Activated CD4-positive, alpha-beta T cell treated with anti-CD3 and anti-CD28 coated beads, Interleukin-2, amount 10 ng/mL, durations not matched to agents 24 days and 14 days (primary cell): ENCODE measurements around the gene CCDC77. TPM values are rescaled to one million over a fixed set of nuclear protein-coding genes. Genes with fewer than 3 reads are reported as not detected.
A peak's percentile ranks its signal among the peaks of the same experiment; 100 is the strongest.

Source experiments
- DNase-seq: peaks from one replicate; pipeline ENCODE4 v3.0.0; 2022
- H3K27ac Mint-ChIP-seq: one replicate; pipeline ENCODE4 v1.8.0; 2022; ENCODE audit warnings: mild to moderate bottlenecking, mixed read lengths
- H3K27me3 Mint-ChIP-seq: one replicate; pipeline ENCODE4 v1.8.0; 2022; ENCODE audit warnings: mixed read lengths
- H3K36me3 Mint-ChIP-seq: one replicate; pipeline ENCODE4 v1.8.0; 2022; ENCODE audit warnings: low read depth, mild to moderate bottlenecking, mixed read lengths
- H3K4me1 Mint-ChIP-seq: one replicate; pipeline ENCODE4 v1.8.0; 2021; ENCODE audit warnings: mixed read lengths
- H3K4me3 Mint-ChIP-seq: one replicate; pipeline ENCODE4 v1.8.0; 2022; ENCODE audit warnings: mild to moderate bottlenecking, moderate library complexity, mixed read lengths
- H3K9me3 Mint-ChIP-seq: one replicate; pipeline ENCODE4 v1.8.0; 2021; ENCODE audit warnings: mixed read lengths
- intact Hi-C: fragments of 100-400 bp; cut with micrococcal nuclease; formaldehyde crosslinking; loops from one replicate; pipeline ENCODE4 v1.15.1; 2023
- total RNA-seq: library from RNA; stranded (reverse); gene quantifications from 2 replicates; pipeline ENCODE4 v1.2.3, GENCODE V29; 2022

The CCDC77 gene
- total RNA-seq, 1 donor from 2014 or later: 12.2 TPM

DNA sequence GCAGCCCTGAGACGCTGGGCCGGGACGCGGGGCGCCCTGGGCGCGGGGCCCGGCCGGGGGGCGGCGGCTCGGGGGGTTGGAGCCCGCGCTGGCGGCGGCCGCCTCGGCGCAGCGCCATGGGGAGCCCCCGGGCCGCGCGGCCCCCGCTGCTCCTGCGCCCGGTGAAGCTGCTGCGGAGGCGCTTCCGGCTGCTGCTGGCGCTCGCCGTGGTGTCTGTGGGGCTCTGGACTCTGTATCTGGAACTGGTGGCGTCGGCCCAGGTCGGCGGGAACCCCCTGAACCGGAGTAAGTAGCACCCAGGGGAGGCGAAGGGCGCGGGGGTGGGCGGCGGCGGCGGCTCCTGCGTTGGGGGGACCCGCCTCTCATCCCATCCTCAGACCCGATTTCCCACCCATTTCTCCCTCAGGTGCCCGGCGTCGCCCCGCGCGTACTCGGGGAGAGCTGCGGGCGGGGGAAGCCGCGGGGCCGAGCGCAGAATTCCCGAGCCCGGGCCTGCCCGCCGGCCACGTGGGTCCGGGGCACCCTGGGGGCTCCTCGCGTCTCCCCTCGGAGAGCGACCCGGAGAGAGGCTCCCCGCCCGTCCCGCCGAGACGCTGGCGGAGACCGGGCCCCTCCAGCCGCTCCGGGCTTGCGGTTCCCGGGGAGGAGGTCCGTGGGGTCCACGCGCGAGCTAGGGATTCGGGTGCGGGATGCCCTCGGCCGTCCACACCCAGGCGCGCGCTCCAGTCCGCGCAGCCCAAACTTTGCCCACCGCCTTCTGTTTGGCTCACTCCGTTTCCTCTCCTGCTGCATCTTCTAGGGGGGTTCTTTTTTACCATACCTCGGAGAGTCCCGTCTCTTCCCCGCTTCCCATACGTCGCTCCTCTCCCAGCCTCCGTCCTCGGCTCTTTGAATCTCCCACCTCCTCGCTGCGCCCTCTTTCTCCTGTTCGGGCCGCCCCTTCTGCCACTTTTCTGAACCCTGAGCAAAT is 59.1 kb downstream of the CCDC77 start:
- no peaks in the 10 kb centered on the region for H3K9me3 Mint-ChIP-seq
- H3K27me3 Mint-ChIP-seq: peaks cover 78% of the 10 kb centered on the region
- H3K4me3 Mint-ChIP-seq: peak overlapping the region; percentile 87
- peak; percentile 80 for DNase-seq
- peaks cover 2% of the 10 kb centered on the region for H3K36me3 Mint-ChIP-seq
- intact Hi-C loops: no loop called here
- H3K4me1 Mint-ChIP-seq: peaks cover 12% of the 10 kb centered on the region
- H3K27ac Mint-ChIP-seq: peak overlapping the region; percentile 60

DNA sequence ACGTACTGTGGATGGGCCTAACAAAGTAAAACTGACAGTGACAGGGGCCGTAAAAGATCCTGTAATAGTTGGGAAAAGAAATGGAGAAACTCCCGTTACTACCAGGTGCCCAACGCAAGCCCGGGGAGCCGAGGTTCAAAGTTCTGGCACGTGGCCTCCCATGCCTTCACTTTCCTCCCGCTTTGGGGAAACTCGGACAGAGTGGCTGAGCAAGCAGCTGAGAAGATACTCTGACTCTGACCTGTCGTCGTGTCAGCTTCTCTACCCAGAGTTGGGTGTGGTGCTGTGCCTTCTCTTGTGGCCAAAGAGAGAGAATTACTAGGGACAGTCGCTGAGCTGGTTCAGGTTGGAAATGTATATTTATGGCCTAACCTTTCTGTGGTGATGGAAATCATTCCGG is 60.0 kb downstream of the CCDC77 start:
- DNase-seq: no peak
- peaks cover 71% of the 10 kb centered on the region for H3K27me3 Mint-ChIP-seq
- H3K27ac Mint-ChIP-seq: peak overlapping the region; percentile 60
- H3K36me3 Mint-ChIP-seq: peaks cover 2% of the 10 kb centered on the region
- H3K9me3 Mint-ChIP-seq: no peaks in the 10 kb centered on the region
- intact Hi-C loops: no loop called here
- peaks cover 12% of the 10 kb centered on the region for H3K4me1 Mint-ChIP-seq
- peak overlapping the region; percentile 87 for H3K4me3 Mint-ChIP-seq

DNA sequence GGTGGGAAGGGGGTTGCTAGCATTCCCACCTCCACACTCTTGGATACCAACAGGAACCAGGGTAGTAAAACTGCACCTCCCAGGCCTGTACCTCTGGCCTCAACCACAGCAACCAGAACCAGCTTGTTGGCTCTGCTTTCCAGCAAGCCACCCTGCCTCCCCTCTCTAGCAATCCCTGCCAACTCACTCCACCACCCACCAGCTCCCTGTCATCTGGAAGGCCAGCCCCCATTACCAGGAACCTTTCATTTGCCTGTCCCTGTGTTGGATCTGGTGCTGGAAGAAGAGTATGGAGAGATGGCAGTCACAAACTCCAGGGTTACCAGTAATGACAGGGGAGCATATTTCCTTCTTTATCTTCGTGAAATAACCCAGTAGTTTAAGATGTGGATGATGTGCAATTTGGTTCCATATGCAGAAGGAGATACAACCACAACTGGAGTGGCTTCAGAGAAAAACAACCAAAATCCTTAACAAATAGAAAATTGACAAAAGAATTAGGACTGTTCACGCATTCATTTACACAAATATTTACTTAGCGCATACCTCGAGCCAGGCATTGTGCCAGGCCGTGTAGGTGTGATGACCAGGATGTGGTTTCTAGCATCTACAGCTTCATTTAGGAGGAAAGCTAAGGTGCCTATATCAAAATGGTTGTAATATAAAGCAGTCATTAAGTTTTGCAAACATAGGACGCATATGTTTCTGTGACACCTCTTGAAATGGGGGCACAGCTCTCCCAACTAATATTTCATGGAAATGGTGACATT is 61.7 kb downstream of the CCDC77 start:
- no peak overlapping the region for H3K4me3 Mint-ChIP-seq
- H3K4me1 Mint-ChIP-seq: peaks cover 8% of the 10 kb centered on the region
- DNase-seq: no peak
- H3K9me3 Mint-ChIP-seq: no peaks in the 10 kb centered on the region
- intact Hi-C loops: no loop called here
- H3K27ac Mint-ChIP-seq: no peak overlapping the region
- H3K36me3 Mint-ChIP-seq: peaks cover 2% of the 10 kb centered on the region
- peaks cover 55% of the 10 kb centered on the region for H3K27me3 Mint-ChIP-seq

DNA sequence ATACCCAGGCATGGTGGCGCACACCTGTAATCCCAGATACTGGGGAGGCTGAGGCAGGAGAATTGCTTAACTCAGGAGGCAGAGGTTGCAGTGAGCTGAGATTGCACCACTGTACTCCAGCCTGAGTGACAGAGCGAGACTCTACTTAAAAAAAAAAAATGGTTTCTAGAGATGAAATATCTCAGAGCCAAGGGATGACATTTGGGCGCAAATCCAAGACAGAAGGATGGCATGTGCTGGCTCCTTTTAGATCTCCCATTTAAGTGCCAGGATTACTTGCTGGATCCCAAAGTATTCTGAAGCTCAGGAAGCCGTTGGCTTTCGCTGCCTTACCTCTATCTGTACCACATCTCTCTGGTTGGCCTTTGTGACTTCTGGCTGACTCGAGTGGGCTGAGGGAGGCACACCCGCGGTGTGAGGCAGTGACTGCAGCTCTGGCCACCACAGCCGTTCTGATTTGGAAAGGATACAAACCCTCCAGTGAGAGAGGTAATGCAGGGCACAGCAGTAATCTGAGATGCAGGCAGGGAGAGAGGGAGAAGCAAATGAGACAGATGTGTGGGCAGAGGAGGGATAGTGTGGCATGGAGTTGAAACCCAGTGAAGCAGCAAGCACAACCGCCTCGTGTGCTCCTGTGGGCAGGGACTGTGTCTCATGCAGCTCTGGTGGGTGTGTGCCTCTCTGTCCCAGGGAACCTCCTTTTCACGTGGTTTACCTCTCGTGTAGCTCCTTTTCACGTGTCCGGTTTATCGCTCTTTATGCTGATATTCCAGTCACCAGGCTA is 63.2 kb downstream of the CCDC77 start:
- Mint-ChIP-seq H3K27me3 (peaks cover 47% of the 10 kb centered on the region), H3K27ac (no peak overlapping the region), H3K4me3 (no peak overlapping the region), H3K36me3 (peaks cover 2% of the 10 kb centered on the region), H3K9me3 (no peaks in the 10 kb centered on the region), H3K4me1 (peaks cover 4% of the 10 kb centered on the region)
- intact Hi-C loops: no loop called here
- DNase-seq: no peak

DNA sequence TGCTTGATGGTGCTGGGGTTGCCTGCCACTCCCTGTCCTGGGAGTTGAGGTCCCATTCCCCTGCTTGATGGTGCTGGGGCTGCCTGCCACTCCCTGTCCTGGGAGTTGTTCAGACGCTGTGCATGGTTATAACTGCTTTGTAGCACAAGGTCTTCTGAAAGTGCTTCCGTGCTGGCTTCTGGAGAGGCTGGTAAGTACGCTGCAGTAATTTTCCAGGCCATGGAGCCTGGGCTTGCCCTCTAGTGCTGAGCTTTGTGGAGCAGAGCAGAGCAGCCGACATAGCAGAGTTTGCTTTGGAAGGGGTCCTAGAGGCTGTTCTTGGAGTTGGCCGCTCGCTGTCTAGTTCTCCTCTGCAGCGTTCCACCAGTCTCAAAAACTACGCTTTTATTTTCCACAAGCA is 64.6 kb downstream of the CCDC77 start:
- Mint-ChIP-seq H3K4me3 (no peak overlapping the region), H3K36me3 (peaks cover under 1% of the 10 kb centered on the region), H3K4me1 (peaks cover 1% of the 10 kb centered on the region), H3K9me3 (no peaks in the 10 kb centered on the region), H3K27me3 (peaks cover 46% of the 10 kb centered on the region), H3K27ac (no peak overlapping the region)
- intact Hi-C loops: no loop called here
- DNase-seq: no peak

DNA sequence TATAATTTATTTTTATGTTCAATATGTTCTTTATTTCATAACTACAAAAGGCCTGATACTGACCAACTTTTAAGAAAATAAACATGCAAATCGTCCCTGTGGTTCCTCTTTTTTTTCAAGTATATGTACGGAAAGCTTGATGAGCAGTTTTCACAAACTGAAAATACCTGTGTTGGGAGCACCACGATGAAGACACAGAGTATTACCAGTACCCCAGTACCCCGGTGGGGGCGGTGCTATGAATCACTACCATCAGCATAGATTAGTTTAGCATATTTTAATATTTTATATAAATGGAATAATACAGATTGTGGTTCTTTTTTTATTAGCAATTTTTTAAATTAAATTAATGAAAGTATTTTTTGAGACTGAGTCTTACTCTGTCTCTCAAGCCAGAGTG is 65.3 kb downstream of the CCDC77 start:
- Mint-ChIP-seq H3K27me3 (peaks cover 39% of the 10 kb centered on the region), H3K4me1 (no peaks in the 10 kb centered on the region)

DNA sequence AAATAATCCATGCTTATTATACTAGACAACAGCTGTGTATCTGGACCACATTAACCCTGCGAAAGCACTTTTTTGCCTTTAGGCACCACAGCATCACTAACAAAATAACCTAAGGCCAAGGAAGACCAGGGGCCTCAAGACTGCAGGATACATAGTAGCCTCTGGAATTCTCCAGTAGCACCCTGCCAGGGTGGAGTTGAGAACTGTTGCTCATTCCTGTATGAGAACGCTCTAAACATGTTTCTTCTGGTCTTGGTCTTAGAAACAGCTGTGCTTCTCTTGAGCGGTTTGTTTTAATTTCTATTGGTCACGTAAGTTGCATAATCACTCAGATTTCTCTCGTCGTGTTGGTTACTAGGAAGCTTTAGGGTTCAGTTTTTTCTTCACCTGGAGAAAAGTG is 66.1 kb downstream of the CCDC77 start:
- H3K36me3 Mint-ChIP-seq: no peaks in the 10 kb centered on the region
- H3K27me3 Mint-ChIP-seq: peaks cover 32% of the 10 kb centered on the region
- no peak for DNase-seq
- intact Hi-C loops: no loop called here
- H3K4me3 Mint-ChIP-seq: no peak overlapping the region
- H3K27ac Mint-ChIP-seq: no peak overlapping the region
- H3K9me3 Mint-ChIP-seq: no peaks in the 10 kb centered on the region
- H3K4me1 Mint-ChIP-seq: no peaks in the 10 kb centered on the region

More for the DNA sequence above, 65.3 kb downstream of the CCDC77 start:
- Mint-ChIP-seq H3K9me3 (no peaks in the 10 kb centered on the region), H3K36me3 (no peaks in the 10 kb centered on the region), H3K27ac (no peak overlapping the region), H3K4me3 (no peak overlapping the region)
- DNase-seq: no peak
- intact Hi-C loops: no loop called here

DNA sequence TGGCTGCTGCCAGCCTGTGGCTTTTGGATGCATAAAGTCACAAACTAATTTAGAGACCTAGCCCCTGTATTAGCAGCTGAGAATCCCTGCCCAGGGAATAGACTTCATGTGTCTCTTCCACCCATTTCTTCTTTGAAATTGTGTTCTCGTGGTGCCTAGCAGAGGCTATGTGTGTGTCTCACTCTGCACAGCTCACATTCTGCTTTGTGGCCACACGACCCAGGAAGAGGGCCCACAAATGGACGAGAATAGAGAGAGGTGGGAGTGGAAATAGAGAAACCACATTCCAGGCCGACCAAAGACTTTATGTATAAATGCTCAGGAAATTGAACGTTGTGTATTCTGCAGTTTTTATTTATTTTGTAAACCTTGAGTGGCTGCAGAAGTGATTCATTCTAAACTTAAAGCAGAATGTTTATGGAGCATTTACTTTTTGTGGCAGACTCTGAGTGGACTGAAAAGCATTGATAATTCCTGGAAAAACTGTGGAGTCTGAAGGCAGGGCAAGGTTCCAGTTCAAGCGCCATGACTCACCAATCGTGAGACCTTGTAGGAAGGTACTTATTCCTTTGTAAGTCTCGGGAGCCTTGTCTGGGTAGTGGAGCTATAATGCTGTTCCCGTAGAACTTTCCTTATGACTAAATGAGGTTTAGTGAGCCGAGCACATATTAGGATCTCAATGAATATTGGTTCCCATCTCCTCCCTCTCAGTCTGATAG is 67.4 kb downstream of the CCDC77 start:
- Mint-ChIP-seq H3K27ac (no peak overlapping the region), H3K36me3 (no peaks in the 10 kb centered on the region), H3K27me3 (peaks cover 26% of the 10 kb centered on the region), H3K4me3 (no peak overlapping the region), H3K9me3 (no peaks in the 10 kb centered on the region), H3K4me1 (peaks cover 2% of the 10 kb centered on the region)
- intact Hi-C loops: no loop called here
- DNase-seq: no peak

DNA sequence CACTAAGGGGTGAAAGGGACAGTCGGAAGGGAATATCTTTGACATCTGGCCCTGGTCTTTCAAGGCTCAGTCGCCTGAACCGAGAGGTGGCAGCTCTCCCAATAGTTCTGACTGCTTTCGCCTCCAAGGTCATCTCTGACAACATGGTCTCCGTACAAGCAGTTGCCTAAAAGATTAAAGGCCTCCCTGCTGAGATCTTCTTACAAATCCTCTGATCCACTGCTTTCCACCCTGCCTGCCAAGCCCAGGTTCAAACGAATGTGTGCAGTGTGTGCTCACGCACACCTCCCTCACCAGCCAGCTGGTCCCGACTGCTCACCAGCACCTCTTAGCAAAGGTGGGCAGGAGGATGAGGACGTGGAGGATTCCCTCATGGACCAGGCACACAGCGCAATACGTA is 68.7 kb downstream of the CCDC77 start:
- Mint-ChIP-seq H3K36me3 (no peaks in the 10 kb centered on the region), H3K27ac (no peak overlapping the region), H3K4me1 (peaks cover 2% of the 10 kb centered on the region), H3K9me3 (no peaks in the 10 kb centered on the region), H3K4me3 (no peak overlapping the region), H3K27me3 (peaks cover 21% of the 10 kb centered on the region)
- DNase-seq: no peak
- intact Hi-C loops: no loop called here

DNA sequence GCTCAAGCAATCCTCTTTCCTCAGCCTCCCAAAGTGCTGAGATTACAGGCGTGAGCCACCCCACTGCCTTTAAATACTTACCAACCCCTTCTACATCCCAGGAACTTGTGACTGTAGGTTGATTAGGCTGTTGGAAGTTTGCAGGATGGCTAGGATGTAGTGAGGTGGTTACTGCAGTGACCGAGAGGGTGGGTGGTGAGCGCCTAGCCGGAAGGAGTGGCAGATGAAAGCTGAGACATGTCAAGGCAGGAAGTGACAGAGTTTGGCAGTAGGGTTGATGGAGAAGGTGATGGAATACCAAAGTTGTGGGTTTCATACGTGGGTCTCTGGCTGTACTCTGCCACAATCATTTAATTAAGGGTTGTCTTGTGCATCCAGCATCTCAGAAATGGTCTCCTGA is 71.8 kb downstream of the CCDC77 start:
- Mint-ChIP-seq H3K4me1 (peaks cover 2% of the 10 kb centered on the region), H3K27ac (no peak overlapping the region), H3K9me3 (no peaks in the 10 kb centered on the region), H3K4me3 (no peak overlapping the region), H3K36me3 (no peaks in the 10 kb centered on the region), H3K27me3 (peaks cover 30% of the 10 kb centered on the region)
- no peak for DNase-seq
- intact Hi-C loops: no loop called here

DNA sequence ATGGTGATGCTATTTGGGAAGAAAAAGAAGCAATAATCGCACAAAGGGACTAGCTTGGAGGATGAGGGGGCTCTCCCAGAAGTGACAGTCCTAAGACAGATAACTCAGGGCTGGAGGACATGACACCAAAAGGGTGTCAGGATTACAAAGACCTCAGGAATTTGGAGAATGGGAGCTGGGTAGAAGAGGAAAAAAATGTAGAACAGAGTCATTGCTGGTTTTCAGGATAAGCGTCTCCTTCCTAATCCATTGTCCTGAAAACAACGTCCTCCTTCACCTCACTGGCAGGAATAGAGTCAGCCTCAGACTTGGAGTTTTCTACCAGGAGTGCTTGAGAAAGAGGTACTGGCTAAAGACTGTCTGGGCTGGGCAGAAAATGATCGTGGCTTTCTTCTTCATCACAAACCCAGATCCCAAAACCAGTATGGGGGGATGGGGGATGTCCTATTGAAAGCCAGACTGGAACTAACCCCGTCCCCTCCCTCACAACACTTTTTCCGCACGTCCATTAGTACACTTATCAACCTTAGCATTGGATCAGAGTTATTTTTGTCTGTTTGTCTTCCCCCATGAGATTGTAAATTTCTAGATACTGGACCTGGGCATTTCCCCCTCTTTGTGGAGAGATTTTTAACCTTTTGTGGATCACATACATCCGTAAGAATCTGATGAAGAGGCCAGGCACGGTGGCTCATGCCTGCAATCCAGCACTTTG is 72.6 kb downstream of the CCDC77 start:
- Mint-ChIP-seq H3K36me3 (no peaks in the 10 kb centered on the region), H3K9me3 (no peaks in the 10 kb centered on the region), H3K4me1 (peaks cover 2% of the 10 kb centered on the region), H3K4me3 (no peak overlapping the region), H3K27ac (no peak overlapping the region), H3K27me3 (peaks cover 26% of the 10 kb centered on the region)
- intact Hi-C loops: no loop called here
- DNase-seq: no peak

DNA sequence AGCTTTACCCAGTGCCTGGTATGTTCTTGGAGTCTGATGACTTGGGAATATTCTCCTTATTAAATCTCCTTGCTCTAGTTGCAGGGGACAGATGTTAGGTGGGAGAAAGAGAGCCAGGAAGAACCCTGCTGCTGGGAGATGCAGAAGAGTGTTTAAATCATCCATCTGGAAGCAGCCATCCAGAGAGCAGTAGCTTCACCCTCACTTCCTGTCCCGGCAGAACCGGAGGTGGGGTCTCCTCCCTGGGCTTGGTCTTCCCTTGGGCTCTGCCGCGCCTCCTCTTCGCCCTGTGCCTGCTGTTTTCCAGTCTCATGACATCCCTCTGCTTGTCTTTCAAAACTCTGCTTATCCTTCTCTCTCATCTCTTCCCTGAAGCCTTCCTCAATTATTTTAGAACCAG is 73.8 kb downstream of the CCDC77 start:
- no peaks in the 10 kb centered on the region for H3K9me3 Mint-ChIP-seq
- intact Hi-C loops: no loop called here

DNA sequence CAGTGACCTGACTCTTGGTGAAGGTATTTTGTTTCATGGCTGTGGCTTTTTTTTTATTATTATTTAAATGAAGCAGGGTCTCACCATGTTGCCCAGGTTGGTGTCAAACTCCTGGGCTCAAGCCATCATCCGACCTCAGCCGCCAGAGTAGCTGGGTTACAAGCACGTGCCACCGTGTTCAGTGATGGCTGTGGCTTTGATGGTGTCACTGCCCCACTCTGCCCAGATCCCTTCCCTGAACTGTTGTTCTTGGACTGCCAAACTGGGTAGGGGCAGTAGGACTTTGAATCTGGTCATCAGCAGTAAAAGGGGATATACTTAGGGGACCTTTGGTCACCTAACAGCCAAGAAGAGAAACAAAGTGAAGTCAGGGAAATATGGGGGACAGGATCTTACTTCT is 77.7 kb downstream of the CCDC77 start:
- Mint-ChIP-seq H3K27ac (no peak overlapping the region), H3K36me3 (no peaks in the 10 kb centered on the region), H3K4me1 (no peaks in the 10 kb centered on the region), H3K9me3 (no peaks in the 10 kb centered on the region), H3K27me3 (peaks cover 21% of the 10 kb centered on the region), H3K4me3 (no peak overlapping the region)
- intact Hi-C loops: no loop called here
- DNase-seq: no peak

More for the DNA sequence above, 73.8 kb downstream of the CCDC77 start:
- no peak overlapping the region for H3K4me3 Mint-ChIP-seq
- peaks cover 23% of the 10 kb centered on the region for H3K27me3 Mint-ChIP-seq
- H3K36me3 Mint-ChIP-seq: no peaks in the 10 kb centered on the region
- peaks cover 2% of the 10 kb centered on the region for H3K4me1 Mint-ChIP-seq
- no peak overlapping the region for H3K27ac Mint-ChIP-seq
- no peak for DNase-seq
